ENCODE measurements around the gene FOXRED1.
"Not testable (repeated sequence)": the region's sequence is repeated elsewhere in the genome, so short reads cannot be mapped to it uniquely, and the experiment has no call there.

The FOXRED1 gene

DNA sequence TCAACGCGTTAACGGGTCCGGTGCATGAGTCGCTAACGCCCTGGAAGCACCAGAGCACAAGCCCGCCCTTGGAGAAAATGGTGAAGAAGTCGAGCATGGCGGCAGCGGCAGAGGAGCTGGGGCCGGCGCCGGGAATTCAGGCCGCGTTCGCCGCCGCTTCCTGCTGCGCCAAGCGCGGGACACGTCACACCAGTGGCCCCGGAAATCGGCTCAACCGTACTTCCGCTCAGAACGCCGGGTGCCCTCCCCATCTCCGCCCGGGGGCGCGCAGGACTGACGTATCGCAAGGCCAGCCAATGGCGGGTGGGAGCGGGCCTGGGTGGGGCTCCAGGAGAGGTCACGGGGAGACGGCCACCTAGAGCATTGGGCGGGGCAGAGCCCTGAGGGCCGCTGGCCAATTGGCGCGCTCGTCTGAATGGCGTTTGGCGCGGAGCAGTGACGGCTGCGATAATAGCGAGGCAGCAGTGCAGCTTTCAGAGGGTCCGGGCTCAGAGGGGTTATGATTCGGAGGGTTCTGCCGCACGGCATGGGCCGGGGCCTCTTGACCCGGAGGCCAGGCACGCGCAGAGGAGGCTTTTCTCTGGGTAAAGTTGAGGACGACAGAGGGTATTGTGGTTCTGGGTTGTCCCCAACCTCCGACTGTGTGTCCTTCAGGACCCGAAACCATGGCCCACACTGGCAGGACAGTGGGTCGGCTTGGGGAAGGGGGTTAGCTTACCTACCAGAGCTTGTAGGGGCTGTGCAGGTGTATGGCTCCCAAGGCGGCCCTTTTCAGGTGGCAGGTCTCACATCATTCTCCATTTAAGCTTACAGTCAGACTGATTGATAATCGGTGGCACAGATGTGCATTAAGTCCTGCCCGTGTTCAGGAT, at the start of gene FOXRED1, which contains the start of gene SRPRA:
FOXRED1 (plus strand) TSS at position 447 of the 872 bp plus-strand sequence; CDS start at position 500, 53 bp downstream.
SRPRA (minus strand) TSS at position 188 of the 872 bp plus-strand sequence; CDS start at position 97, 91 bp downstream.
- peak; percentile 99 for DNase-seq

- DNase-seq = no peak
Measured at GRCh38 chr11:126219547-126219946, 49.4 kb upstream of the FOXRED1 start.

DNA sequence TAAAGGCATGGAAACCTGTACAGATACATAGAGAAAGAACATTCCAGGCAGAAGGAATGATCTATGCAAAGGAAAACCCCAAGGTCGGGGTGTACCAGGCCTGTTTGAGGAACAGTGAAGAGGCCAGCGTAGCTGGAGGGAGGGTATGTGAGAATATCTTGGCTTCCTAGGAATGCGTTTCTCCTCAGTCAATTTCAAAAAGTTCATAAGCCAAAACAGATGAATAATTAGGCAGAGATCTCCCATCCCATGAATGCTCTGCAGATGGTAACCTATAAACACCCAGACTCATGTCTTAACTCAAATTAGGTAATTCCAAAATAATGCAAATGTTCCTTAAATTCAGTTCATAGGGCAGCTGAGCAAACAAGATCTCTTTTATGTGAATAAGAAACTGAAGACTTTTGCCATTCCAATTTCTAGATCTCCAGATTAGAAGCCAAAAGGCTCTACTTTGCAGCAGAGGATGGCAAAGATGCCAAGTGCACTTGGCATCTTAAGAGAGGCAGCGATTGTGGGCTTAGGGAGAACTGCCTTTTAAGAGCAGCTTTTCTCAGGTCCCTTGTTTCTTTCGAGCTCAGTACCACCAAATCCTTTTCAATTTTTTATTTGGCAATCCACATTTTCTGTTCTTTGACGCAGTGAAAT, 44.2 kb upstream of the FOXRED1 start:
- DNase-seq = peak; percentile 77

DNA sequence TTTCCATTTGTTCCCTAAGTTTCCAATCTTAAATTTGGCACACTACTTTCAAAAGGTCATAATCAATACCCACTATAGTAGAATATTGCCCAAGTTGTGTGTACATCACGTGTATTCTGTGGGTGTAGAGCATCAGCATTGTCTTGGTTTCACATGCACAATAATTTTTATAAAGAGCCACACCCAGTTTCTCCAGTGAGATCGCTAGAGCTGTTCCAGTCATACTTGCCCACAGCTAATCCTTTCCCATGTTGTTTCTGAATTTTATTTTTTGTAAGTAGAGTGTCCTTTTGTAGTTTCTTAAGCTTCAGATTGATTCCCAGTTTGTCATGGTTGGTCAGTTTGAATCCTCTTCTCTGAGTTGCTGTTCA, 43.7 kb upstream of the FOXRED1 start:
- no peak for DNase-seq

DNA sequence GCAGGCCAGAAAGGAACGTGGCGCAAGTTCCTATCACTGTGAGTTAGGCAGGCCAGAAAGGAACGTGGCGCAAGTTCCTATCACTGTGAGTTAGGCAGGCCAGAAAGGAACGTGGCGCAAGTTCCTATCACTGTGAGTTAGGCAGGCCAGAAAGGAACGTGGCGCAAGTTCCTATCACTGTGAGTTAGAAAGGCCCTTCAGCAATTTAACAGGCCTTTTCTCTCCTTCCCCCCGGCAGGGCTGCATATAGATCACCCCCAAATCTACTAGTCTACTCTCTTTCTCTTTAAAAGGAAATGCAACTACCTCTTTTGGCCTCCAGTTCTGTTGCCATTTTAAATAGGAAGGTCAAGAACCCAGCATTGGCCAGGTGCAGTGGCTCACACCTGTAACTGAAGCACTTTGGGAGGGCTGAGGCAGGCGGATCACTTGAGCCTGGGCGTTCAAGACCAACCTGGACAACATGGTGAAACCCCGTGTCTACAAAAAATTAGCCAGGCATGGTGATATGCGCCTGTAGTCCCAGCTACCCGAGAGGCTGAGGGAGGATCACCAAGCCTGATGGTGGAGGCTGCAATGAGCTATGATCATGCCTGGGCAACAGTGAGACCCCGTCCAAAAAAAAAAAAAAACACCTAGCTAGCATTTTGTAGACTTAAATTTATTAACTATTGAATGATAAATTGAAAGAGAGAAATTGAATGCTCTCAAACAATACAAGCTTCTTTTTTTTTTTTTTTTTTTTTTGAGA, 42.4 kb upstream of the FOXRED1 start:
- DNase-seq = no peak

GRCh38 chr11:126229858-126230540, 39.0 kb upstream of the FOXRED1 start:
- no peak for DNase-seq

DNA sequence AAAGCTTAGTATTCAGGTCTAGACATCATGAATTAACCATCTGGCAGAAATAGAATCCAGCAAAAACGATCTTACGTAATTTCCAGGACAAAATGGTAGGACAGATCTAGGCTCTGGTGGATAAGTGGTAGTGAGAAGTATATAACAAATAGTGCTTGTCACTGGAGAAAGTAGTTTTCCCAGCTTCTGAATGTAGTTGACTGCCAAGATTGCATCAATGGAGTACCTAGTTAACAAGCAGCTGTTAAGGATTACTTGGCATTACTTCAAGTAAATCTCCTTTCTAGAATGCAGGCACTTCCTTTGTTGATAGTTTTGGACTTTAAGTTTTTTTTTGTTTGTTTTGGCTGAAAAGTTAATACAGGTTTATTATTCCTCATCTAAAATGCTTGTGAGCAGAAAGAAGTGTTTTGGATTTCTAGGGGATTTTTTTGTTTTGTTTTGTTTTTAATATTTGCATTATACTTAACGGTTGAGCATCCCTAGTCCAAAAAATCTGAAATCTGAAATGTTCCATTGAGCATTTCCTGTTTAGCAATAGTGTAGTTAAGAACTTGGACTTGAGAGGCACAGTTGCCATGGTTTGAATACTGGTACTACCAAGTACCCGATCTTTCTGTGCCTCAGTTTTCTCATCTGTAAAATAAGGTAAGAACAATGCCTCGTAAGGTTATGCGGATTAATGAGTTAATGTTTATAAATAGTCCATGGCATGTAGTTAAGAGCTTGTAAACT, 37.1 kb upstream of the FOXRED1 start:
- peak; percentile 95 for DNase-seq

DNA sequence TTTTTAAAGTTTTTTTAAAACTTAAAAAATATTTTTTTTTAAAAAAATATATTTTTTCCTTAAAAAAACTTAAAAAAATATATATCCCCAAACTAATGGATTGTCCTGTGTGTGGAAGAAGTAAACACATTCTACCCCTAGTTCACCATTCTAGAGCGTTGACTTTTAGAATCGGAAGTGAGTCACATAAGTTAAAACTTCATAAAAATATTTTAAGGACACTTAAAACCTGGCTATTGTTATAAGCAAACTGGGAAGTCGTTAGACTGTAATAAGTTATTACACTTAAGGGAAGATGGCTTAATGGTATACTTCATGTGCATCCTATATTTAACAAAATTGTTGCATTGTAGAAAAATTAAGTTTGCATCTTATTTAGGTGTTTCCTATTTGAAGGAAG, 36.3 kb upstream of the FOXRED1 start:
- DNase-seq = no peak

GRCh38 chr11:126233391-126233790, 35.6 kb upstream of the FOXRED1 start:
- DNase-seq = no peak

DNA sequence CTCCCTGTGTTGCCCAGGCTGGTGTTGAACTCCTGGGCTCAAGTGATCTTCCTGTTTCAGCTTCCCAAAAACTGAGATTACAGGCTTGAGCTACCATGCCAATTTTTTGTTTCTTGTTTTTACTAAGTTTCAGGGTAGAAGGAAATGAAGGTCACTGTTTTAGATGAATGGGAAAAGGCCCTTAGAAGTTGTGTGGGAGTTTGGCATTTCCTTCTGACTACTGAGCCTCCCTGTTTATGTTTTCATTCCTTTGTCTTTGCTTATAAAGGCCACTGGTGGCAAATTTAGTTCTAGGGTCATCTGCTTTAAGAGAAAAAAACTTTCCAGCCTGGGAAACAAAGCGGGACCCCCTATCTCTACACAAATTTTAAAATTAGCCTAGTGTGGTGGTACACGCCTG, 22.3 kb upstream of the FOXRED1 start:
- DNase-seq = no peak

GRCh38 chr11:126253265-126253664, 15.7 kb upstream of the FOXRED1 start:
- no peak for DNase-seq

DNA sequence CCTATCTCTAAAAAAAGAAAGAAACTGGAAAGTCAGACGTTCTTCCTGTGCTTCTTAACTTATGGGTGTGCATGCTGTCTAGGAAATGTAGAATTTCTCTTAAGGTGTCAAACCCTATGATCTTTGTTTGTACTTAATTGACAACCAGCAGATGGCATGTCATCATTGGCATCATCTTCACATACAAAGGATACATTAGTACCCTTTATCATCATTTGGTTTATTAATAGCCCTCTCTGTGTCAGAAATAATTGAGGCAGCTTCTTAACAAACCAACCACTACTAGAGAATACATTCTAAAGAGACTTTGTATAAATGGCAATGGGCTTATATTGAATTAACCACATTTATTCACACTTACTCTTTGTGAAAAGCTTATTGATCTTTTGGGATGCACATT, 14.1 kb upstream of the FOXRED1 start:
- no peak for DNase-seq

- DNase-seq = not testable (repeated sequence)
Measured at GRCh38 chr11:126255507-126255906, 13.4 kb upstream of the FOXRED1 start.

GRCh38 chr11:126256216-126256615, 12.7 kb upstream of the FOXRED1 start:
- DNase-seq = no peak

DNA sequence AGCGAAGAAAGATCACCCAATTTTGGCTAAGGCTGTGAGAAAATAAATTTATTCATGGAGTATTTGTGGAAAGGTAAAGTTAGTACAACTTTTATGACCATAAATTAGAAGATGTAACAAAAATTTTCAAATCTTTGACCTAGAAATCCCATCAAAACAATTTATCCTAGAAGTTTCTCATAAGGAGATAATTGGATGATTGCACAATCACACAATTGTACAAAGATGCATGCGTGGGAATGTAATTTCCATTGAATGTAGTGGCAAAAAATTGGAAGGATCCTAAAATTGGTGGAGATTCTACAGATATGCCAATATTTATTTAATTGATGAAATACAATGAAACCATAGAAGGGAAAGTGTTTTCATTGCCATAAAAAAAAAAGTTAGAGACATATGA, 11.8 kb upstream of the FOXRED1 start:
- no peak for DNase-seq

- no peak for DNase-seq
Measured at GRCh38 chr11:126257764-126258163, 11.2 kb upstream of the FOXRED1 start.

GRCh38 chr11:126262216-126262615, 6.7 kb upstream of the FOXRED1 start:
- no peak for DNase-seq

DNA sequence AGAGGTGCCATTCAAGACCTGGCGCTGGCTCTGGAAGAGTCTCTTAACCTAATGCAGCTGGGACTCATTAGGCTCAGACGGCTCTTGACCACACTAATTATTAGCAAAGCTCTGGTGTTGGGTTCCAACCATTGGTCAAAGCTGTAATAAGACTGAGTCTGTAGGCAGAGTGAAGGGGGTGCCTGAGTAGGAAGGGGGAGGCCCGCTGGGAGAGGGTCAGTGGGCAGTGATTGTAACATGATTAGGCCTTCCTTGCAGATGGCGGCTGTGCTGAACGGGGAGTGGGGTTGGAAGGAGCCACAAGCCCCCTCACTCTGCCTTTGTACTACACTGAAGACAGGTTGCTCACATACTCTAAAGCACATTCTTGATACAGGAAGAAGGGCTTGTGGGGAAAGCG, 5.5 kb upstream of the FOXRED1 start:
- DNase-seq = no peak

GRCh38 chr11:126265811-126266210, 3.1 kb upstream of the FOXRED1 start:
- DNase-seq = no peak

DNA sequence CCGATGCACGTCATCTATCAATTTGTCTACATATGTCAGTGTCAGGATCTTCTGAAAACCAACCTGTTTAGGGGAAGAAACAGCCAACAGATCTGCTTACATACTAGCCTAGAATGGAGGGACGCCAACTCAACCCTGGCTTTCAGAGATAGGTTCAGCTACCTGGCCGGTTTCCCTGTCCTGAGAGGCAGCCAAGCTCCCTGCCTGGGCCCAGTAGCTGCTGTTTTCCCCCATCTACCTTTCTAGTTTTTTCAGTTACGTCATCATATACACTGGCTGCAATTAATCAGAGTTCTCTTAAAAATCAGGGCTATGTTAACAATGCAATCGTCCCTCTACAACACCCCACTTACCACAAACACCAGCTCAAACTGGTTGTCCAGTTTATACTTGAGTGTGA, 1.3 kb upstream of the FOXRED1 start:
- DNase-seq = no peak

DNA sequence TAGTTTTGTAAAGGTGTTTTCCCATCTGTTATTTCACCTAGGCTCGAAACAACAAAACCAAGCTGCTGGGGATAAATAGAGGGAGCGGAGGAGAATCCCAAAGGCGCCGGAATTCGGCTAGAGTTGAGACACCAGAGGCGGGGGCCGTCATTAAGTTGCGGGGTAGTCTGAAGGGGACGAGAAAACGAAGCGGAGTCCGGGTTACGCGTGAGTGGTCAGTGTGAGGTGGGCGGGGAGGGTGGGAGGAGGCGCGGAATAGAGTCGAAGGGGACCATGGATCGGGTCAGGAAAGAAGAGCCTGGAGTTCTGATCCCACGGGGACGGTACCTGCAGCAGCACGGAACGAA, 620 bp upstream of the FOXRED1 start:
- DNase-seq = peak; percentile 59

GRCh38 chr11:126277322-126277721, 8.4 kb downstream of the FOXRED1 start:
- no peak for DNase-seq

All from DMS79 (cell line).